Mucosa of descending colon (tissue), 3 donors: ENCODE data around the gene PHF21A. TPM values are rescaled to one million over a fixed set of nuclear protein-coding genes. Genes with fewer than 3 reads are reported as not detected.

Source experiments
- ATAC-seq: fragments of 200-7000 bp; cut with Tn5 transposase; one replicate; pipeline ENCODE4 v1.9.1; 2020; ENCODE audit warnings: mild to moderate bottlenecking, moderate library complexity
- DNase-seq, 3 donors: peaks; one replicate each; pipeline ENCODE4 v3.0.0-alpha.2; 2020
- H3K36me3 ChIP-seq: fragments of 200-600 bp; one replicate; pipeline ENCODE4 v1.8.0; 2021; ENCODE audit warnings: low read depth, mild to moderate bottlenecking
- H3K4me1 ChIP-seq: fragments of 200-600 bp; one replicate; pipeline ENCODE4 v1.8.0; 2021; ENCODE audit warnings: low read depth, mild to moderate bottlenecking
- H3K4me3 ChIP-seq: fragments of 200-600 bp; one replicate; pipeline ENCODE4 v1.8.0; 2021; ENCODE audit warnings: mild to moderate bottlenecking
- H3K9me3 ChIP-seq: fragments of 200-600 bp; one replicate; pipeline ENCODE4 v1.8.0; 2021; ENCODE audit warnings: mild to moderate bottlenecking
- CTCF ChIP-seq: fragments of 200-600 bp; IDR thresholded peaks from one replicate; pipeline ENCODE4 v1.8.0; 2022; ENCODE audit warnings: antibody characterized with exemption, mild to moderate bottlenecking
- intact Hi-C, 2 donors: fragments of 100-400 bp; cut with DNase I in 1 of 2; cut with micrococcal nuclease in 1 of 2; formaldehyde crosslinking; loops; one replicate each; pipeline versions ENCODE4 v1.11.0 to v1.11.1; 2022; cut with DNase I, micrococcal nuclease
- total RNA-seq, 3 donors: library from RNA; stranded (reverse); fragmentation: NEBNext Ultra II Directional in 2 of 3; extraction: Animal tissue kit (Norgen Biotek cat#: 25700) in 2 of 3; gene quantifications; one replicate each; pipeline versions ENCODE4 v1.2.1 to v1.2.4, GENCODE V29; 2021 to 2023
- donor health status: DM: no; HTN: no; CAD: no; lungs with moderate emphysema.
- donor health status: DM: no; HTN: no; CAD: no.
- donor health status: DM: no; HTN: yes; CAD: no.

Gene PHF21A
- total RNA-seq, 3 donors from 2014 or later = 20.3 to 78.1 (median 23.3) TPM

GRCh38 chr11:46006418-46007070, 114.7 kb downstream of the PHF21A start:
- intact Hi-C loops = loop anchor here (1.0 to 10.0 kb wide), 3 partner anchors 39 to 162 kb away; partner anchors contain the start of gene CRY2 (in 1 of the 2)
- Histone ChIP-seq H3K4me3 (no peak overlapping the region), H3K36me3 (no peaks in the 10 kb centered on the region), H3K4me1 (no peaks in the 10 kb centered on the region), H3K9me3 (no peaks in the 10 kb centered on the region)
- DNase-seq (peak in 1 of 3 donors; percentile 77), ATAC-seq (peak; percentile 87)
- TF ChIP-seq CTCF = peak; percentile 40

- ATAC-seq = no peak
Observed at GRCh38 chr11:46003572-46003971, 117.7 kb downstream of the PHF21A start.

GRCh38 chr11:46002189-46002588, 119.1 kb downstream of the PHF21A start:
- Histone ChIP-seq H3K36me3 (no peaks in the 10 kb centered on the region), H3K9me3 (no peaks in the 10 kb centered on the region), H3K4me1 (no peaks in the 10 kb centered on the region), H3K4me3 (no peak overlapping the region)
- no peak for TF ChIP-seq CTCF
- intact Hi-C loops = loop anchor here in 1 of 2 donors (10.0 kb wide), 1 partner anchor 157 kb away; the partner anchor contains the start of gene CRY2
- no peak for ATAC-seq
- DNase-seq = no peak

More at GRCh38 chr11:46003572-46003971, 117.7 kb downstream of the PHF21A start:
- no peak overlapping the region for H3K4me3 ChIP-seq
- intact Hi-C loops = loop anchor here in 1 of 2 donors (10.0 kb wide), 1 partner anchor 159 kb away; the partner anchor contains the start of gene CRY2
- no peaks in the 10 kb centered on the region for H3K4me1 ChIP-seq
- no peak for TF ChIP-seq CTCF
- H3K36me3 ChIP-seq = no peaks in the 10 kb centered on the region
- H3K9me3 ChIP-seq = no peaks in the 10 kb centered on the region
- no peak for DNase-seq

GRCh38 chr11:46001448-46001914, 119.8 kb downstream of the PHF21A start:
- no peaks in the 10 kb centered on the region for H3K4me1 ChIP-seq
- H3K4me3 ChIP-seq = no peak overlapping the region
- H3K9me3 ChIP-seq = no peaks in the 10 kb centered on the region
- DNase-seq (no peak), ATAC-seq (no peak)
- no peak for TF ChIP-seq CTCF
- H3K36me3 ChIP-seq = no peaks in the 10 kb centered on the region
- intact Hi-C loops = loop anchor here in 1 of 2 donors (10.0 kb wide), 1 partner anchor 157 kb away; the partner anchor contains the start of gene CRY2

GRCh38 chr11:45997599-45997998, 123.7 kb downstream of the PHF21A start:
- intact Hi-C loops = no loop called here
- DNase-seq = no peak
- no peaks in the 10 kb centered on the region for H3K4me1 ChIP-seq

More at GRCh38 chr11:45997599-45997998, 123.7 kb downstream of the PHF21A start:
- H3K4me3 ChIP-seq = no peak overlapping the region
- no peak for TF ChIP-seq CTCF
- no peak for ATAC-seq
- no peaks in the 10 kb centered on the region for H3K9me3 ChIP-seq
- H3K36me3 ChIP-seq = no peaks in the 10 kb centered on the region
